A673 (cell line): ENCODE measurements around the gene RXRA. TPM values are rescaled to one million over a fixed set of nuclear protein-coding genes. Genes with fewer than 3 reads are reported as not detected.

Experiments used
- BruUV-seq: library from RNA; stranded (reverse); fragments of 400-500 nt; replicated peaks from 2 replicates; lab custom pipeline; 2021; lab: Mats Ljungman, UMichigan
- CTCF ChIA-PET: fragments of 300-600 bp; sonication (Branson Sonifier 250); formaldehyde crosslinking; loops from one replicate; lab custom pipeline; 2022; ENCODE audit warnings: antibody characterized with exemption; lab: Charles Lee
- POLR2A ChIA-PET: fragments of 300-600 bp; sonication (Branson Sonifier 250); formaldehyde crosslinking; loops from one replicate; lab custom pipeline; 2022; ENCODE audit warnings: antibody characterized with exemption; ENCODE audit not compliant: low non-redundant PET; lab: Charles Lee
- DNase-seq: peaks from one replicate; pipeline ENCODE4 v3.0.0-alpha.2; 2015; ENCODE audit warnings: low spot score
- H3K27ac ChIP-seq: fragments of 200-600 bp; sonication (generic); 2 replicates; pipeline ENCODE4 v1.5.1; 2016; ENCODE audit warnings: mixed run types, low read depth, mild to moderate bottlenecking, mixed read lengths, antibody characterized with exemption, low read length; ENCODE audit not compliant: poor library complexity, severe bottlenecking
- H3K27me3 ChIP-seq: fragments of 200-600 bp; sonication (generic); replicated peaks from 2 replicates; pipeline ENCODE4 v1.6.1; 2017; ENCODE audit warnings: mixed run types, low read depth, mild to moderate bottlenecking, mixed read lengths, antibody characterized with exemption, low read length; ENCODE audit not compliant: insufficient read depth, poor library complexity
- H3K36me3 ChIP-seq: fragments of 200-600 bp; sonication (generic); 2 replicates; pipeline ENCODE4 v1.6.1; 2016; ENCODE audit warnings: mixed run types, mild to moderate bottlenecking, mixed read lengths, antibody characterized with exemption, low read length; ENCODE audit not compliant: insufficient read depth, poor library complexity, severe bottlenecking
- H3K4me1 ChIP-seq: fragments of 200-600 bp; sonication (generic); 2 replicates; pipeline ENCODE4 v1.6.1; 2017; ENCODE audit warnings: mixed run types, mild to moderate bottlenecking, mixed read lengths, antibody characterized with exemption, low read length; ENCODE audit not compliant: insufficient read depth, poor library complexity, severe bottlenecking
- H3K4me3 ChIP-seq: fragments of 200-600 bp; sonication (generic); 2 replicates; pipeline ENCODE4 v1.5.1; 2016; ENCODE audit warnings: low read depth, mixed run types, mild to moderate bottlenecking, mixed read lengths, low read length; ENCODE audit not compliant: poor library complexity, severe bottlenecking
- H3K9me3 ChIP-seq: fragments of 200-600 bp; sonication (generic); 2 replicates; pipeline ENCODE4 v1.6.1; 2016; ENCODE audit warnings: mixed run types, low read depth, mild to moderate bottlenecking, mixed read lengths, antibody characterized with exemption, low read length; ENCODE audit not compliant: poor library complexity, severe bottlenecking
- CTCF ChIP-seq: fragments of 300-800, 200-600 bp; sonication (generic); conservative IDR thresholded peaks from 2 replicates; pipeline ENCODE4 v1.5.1; 2017; ENCODE audit warnings: low read depth, mild to moderate bottlenecking, antibody characterized with exemption, low read length, moderate library complexity, mixed read lengths
- EZH2 ChIP-seq: fragments of 200-600 bp; sonication (generic); IDR thresholded peaks from 2 replicates; pipeline ENCODE4 v1.6.1; 2017; ENCODE audit warnings: borderline replicate concordance, low read depth, mild to moderate bottlenecking, mixed read lengths, antibody characterized with exemption, low read length; ENCODE audit not compliant: poor library complexity, severe bottlenecking
- intact Hi-C: fragments of 100-400 bp; cut with micrococcal nuclease; formaldehyde crosslinking; loops from one replicate; pipeline ENCODE4 v1.10.0; 2022; ENCODE audit not compliant: unreplicated experiment
- total RNA-seq: library from RNA; stranded (reverse); gene quantifications from 2 replicates; pipeline ENCODE4 v1.2.3, GENCODE V29; 2021

RXRA gene
- total RNA-seq, 1 experiment from 2014 or later, result 54.1 TPM

DNA sequence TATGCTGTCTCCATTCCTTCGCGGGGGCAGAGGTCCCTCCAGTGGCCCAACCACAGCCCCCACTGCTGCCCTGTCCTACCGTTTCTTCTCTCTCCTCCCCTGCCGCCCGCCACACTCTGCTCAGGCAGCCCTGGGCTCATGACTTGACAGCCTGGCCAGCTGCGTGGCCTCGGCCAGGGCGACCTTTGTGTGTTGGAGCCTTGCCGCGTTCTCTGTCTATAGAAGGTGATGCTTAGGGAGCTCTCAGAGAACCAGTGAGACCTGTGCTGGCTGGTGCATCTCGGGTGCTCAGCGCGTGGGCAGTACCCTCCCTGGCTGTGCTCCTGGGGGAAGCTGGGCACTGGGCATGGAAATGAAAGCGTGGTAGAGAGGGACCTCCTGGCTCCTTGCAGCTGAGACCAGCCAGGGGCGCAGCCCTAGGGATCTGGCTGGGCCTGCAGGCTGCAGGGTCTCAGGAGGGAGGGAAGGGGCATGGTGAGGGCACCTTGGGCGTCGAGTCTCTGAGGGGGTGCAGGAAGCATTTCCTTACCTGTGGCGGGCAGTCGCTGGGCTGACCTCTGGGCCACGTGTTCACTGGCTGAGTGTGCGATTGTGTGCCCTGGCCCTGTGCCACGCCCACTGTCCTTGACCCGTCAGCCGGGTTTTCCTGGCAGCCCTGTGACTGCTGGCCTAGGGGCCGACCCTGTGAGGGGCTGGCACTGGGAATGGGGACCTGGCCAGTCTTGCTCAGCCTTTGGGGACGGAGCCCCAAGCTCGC, 50.3 kb downstream of the RXRA start:
- Histone ChIP-seq H3K36me3 (no peaks in the 10 kb centered on the region), H3K4me1 (peaks cover 63% of the 10 kb centered on the region), H3K27ac (peak overlapping the region; percentile 60), H3K9me3 (no peaks in the 10 kb centered on the region), H3K4me3 (no peak overlapping the region), H3K27me3 (no peaks in the 10 kb centered on the region)
- POLR2A ChIA-PET, result no interaction called here
- BruUV-seq, result no TSS peak
- intact Hi-C loops, result no loop called here
- DNase-seq, result no peak
- TF ChIP-seq CTCF, result no peak
- TF ChIP-seq EZH2, result no peak
- CTCF ChIA-PET, result no interaction called here

DNA sequence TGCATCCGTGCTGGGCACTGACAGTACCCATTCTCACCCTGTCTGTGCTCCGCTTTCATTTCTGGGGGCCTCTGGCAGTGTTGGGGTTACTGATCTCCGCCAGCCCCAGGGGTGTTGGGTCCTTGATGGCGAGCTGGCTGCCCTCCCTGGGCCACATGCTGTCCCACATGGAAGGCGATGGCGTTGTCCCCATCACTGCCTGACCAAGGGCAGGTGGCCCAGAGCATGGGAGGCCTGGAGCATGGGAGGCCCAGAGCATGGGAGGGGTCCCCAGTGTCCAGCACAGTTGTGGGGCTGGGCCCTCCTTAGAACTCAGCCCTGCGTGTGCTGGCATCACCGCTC, 50.9 kb downstream of the RXRA start:
- intact Hi-C loops, result no loop called here

GRCh38 chr9:134377976-134378375, 51.7 kb downstream of the RXRA start:
- POLR2A ChIA-PET, result no interaction called here
- H3K27ac ChIP-seq, result peak overlapping the region; percentile 80
- DNase-seq, result no peak
- H3K9me3 ChIP-seq, result no peaks in the 10 kb centered on the region
- BruUV-seq, result no TSS peak
- CTCF ChIA-PET, result no interaction called here
- peaks cover 63% of the 10 kb centered on the region for H3K4me1 ChIP-seq
- no peak for TF ChIP-seq EZH2
- TF ChIP-seq CTCF, result no peak
- no peaks in the 10 kb centered on the region for H3K27me3 ChIP-seq
- intact Hi-C loops, result no loop called here
- no peaks in the 10 kb centered on the region for H3K36me3 ChIP-seq
- no peak overlapping the region for H3K4me3 ChIP-seq

More for the DNA sequence above, 50.9 kb downstream of the RXRA start:
- H3K27me3 ChIP-seq, result no peaks in the 10 kb centered on the region
- no peak overlapping the region for H3K4me3 ChIP-seq
- peaks cover 63% of the 10 kb centered on the region for H3K4me1 ChIP-seq
- H3K9me3 ChIP-seq, result no peaks in the 10 kb centered on the region
- no peaks in the 10 kb centered on the region for H3K36me3 ChIP-seq
- no peak overlapping the region for H3K27ac ChIP-seq
- ChIA-PET POLR2A (no interaction called here), CTCF (no interaction called here)
- BruUV-seq, result no TSS peak
- no peak for DNase-seq
- TF ChIP-seq CTCF, result no peak
- no peak for TF ChIP-seq EZH2
